T-helper 1 cell treated with Interleukin-12 subunit alpha and Interleukin-12 subunit beta and Interleukin-4 antibody, amounts not matched to agents 30 μg/mL and 1 μg/mL, for 36 hours (primary cell): ENCODE results near the gene DMD.

ENCODE experiments used
- H3K27ac Mint-ChIP-seq: one replicate; pipeline ENCODE4 v1.8.0; 2021; ENCODE audit warnings: mild to moderate bottlenecking, mixed read lengths
- H3K27me3 Mint-ChIP-seq: one replicate; pipeline ENCODE4 v1.8.0; 2021; ENCODE audit warnings: low read depth, mixed read lengths
- H3K36me3 Mint-ChIP-seq: one replicate; pipeline ENCODE4 v1.8.0; 2021; ENCODE audit warnings: low read depth, mixed read lengths
- H3K4me1 Mint-ChIP-seq: one replicate; pipeline ENCODE4 v1.8.0; 2021; ENCODE audit warnings: low read depth, mixed read lengths
- H3K4me3 Mint-ChIP-seq: one replicate; pipeline ENCODE4 v1.8.0; 2021; ENCODE audit warnings: mild to moderate bottlenecking, moderate library complexity, mixed read lengths
- H3K9me3 Mint-ChIP-seq: one replicate; pipeline ENCODE4 v1.8.0; 2021; ENCODE audit warnings: mixed read lengths

The DMD gene

DNA sequence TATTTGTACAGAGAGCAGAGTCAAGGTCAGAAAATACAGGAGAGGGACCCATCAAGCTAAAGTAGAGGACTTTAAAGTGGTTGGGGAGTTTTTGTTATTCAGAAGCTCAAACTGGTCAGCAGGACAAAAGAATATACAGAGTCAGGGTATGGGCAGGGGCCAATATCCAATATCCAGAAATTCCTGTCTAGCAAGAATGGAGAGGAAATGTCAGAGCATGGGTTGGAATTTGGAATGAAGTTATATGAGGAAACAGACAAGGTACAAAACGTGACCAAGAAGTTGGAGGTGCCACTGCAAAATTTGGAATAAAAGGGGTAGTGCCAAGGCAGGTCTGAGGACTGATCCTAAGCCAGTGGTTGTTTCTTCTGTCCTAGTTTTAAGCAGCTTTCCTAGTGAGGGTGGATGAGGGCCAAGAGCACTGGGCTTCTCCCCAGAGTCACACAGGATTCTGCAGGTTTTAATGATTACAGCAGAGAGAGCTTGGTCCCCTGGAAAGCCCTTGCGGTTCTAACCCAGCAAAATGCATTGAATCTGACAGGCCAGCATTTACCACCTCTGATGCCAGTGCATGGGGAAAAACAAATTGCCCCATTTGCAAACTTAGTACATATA lies 1834.8 kb downstream of the DMD start:
- H3K27ac Mint-ChIP-seq, result no peak overlapping the region
- no peaks in the 10 kb centered on the region for H3K9me3 Mint-ChIP-seq
- H3K4me3 Mint-ChIP-seq, result no peak overlapping the region
- H3K27me3 Mint-ChIP-seq, result no peaks in the 10 kb centered on the region
- no peaks in the 10 kb centered on the region for H3K36me3 Mint-ChIP-seq
- no peaks in the 10 kb centered on the region for H3K4me1 Mint-ChIP-seq

DNA sequence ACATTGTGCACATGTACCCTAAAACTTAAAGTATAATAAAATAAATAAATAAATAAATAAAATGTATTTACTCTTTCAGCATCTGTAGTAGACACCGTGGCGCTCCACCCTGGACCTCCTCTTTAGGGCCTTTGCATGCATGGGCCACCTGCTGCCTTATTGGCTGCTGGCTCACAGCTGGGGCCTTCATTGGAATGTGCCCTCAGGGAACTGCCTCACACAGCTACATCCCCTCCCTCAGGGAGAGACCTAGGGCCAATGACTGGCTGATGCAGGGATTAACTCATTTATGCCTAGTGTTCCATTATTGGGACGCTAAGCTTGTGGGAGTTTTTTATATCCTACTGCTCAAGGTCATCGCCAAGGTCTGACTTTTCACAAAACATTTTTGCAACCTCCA lies 1836.6 kb downstream of the DMD start:
- Mint-ChIP-seq H3K27me3 (no peaks in the 10 kb centered on the region), H3K27ac (no peak overlapping the region), H3K4me1 (no peaks in the 10 kb centered on the region), H3K36me3 (no peaks in the 10 kb centered on the region), H3K4me3 (no peak overlapping the region), H3K9me3 (no peaks in the 10 kb centered on the region)

- H3K27me3 Mint-ChIP-seq, result no peaks in the 10 kb centered on the region
- no peaks in the 10 kb centered on the region for H3K4me1 Mint-ChIP-seq
- H3K36me3 Mint-ChIP-seq, result no peaks in the 10 kb centered on the region
- no peaks in the 10 kb centered on the region for H3K9me3 Mint-ChIP-seq
- no peak overlapping the region for H3K27ac Mint-ChIP-seq
- H3K4me3 Mint-ChIP-seq, result no peak overlapping the region
Observed at GRCh38 chrX:31371956-31372355, 1839.4 kb downstream of the DMD start.

- H3K9me3 Mint-ChIP-seq, result no peaks in the 10 kb centered on the region
- H3K4me1 Mint-ChIP-seq, result no peaks in the 10 kb centered on the region
- H3K4me3 Mint-ChIP-seq, result no peak overlapping the region
- H3K27me3 Mint-ChIP-seq, result no peaks in the 10 kb centered on the region
- H3K36me3 Mint-ChIP-seq, result no peaks in the 10 kb centered on the region
- no peak overlapping the region for H3K27ac Mint-ChIP-seq
Observed at GRCh38 chrX:31367816-31368215, 1843.5 kb downstream of the DMD start.

- Mint-ChIP-seq H3K27me3 (no peaks in the 10 kb centered on the region), H3K4me1 (no peaks in the 10 kb centered on the region), H3K27ac (no peak overlapping the region), H3K36me3 (no peaks in the 10 kb centered on the region), H3K4me3 (no peak overlapping the region), H3K9me3 (no peaks in the 10 kb centered on the region)
Observed at GRCh38 chrX:31366041-31366440, 1845.3 kb downstream of the DMD start.

GRCh38 chrX:31356275-31357212 lies 1854.8 kb downstream of the DMD start:
- H3K4me3 Mint-ChIP-seq, result no peak overlapping the region
- no peak overlapping the region for H3K27ac Mint-ChIP-seq
- H3K36me3 Mint-ChIP-seq, result no peaks in the 10 kb centered on the region
- H3K27me3 Mint-ChIP-seq, result no peaks in the 10 kb centered on the region
- H3K9me3 Mint-ChIP-seq, result no peaks in the 10 kb centered on the region
- no peaks in the 10 kb centered on the region for H3K4me1 Mint-ChIP-seq

DNA sequence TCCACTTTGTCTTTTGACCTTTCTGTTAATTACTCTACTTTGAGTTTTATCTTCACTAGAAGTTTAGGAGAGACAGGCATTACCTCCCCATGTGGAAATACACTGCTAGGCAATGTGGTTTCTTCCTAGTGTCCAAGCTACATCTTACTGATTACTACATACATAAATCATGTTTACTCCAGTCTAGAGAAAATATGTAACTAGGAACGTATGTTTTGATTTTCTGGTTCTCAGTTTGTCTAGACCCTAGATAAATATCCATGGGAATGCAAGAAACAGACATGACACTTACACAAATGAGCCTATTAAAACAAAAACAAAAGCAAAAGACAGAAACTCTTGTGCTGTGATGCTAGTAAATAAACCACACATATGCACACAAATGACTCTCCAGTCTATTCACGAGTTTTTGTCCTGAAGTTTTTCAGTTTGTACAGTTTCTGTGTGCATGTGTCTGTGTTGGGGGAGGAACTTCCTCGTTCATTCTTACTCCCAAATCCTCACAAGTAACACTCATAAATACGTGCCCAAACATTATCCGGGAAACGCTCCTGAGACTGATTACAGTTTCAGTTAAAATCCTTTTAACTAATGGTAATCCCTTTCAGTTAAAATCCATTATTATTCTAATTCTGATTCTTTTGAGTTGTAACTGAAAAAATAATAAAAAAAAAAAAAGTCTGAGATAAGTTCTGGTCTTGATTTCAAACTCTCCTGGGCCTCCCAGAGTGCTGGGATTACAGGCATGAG lies 1856.0 kb downstream of the DMD start:
- no peak overlapping the region for H3K4me3 Mint-ChIP-seq
- H3K4me1 Mint-ChIP-seq, result no peaks in the 10 kb centered on the region

GRCh38 chrX:31353095-31353494 lies 1858.3 kb downstream of the DMD start:
- Mint-ChIP-seq H3K9me3 (no peaks in the 10 kb centered on the region), H3K4me3 (no peak overlapping the region)

More for the DNA sequence above, 1856.0 kb downstream of the DMD start:
- no peaks in the 10 kb centered on the region for H3K36me3 Mint-ChIP-seq
- H3K9me3 Mint-ChIP-seq, result no peaks in the 10 kb centered on the region
- no peak overlapping the region for H3K27ac Mint-ChIP-seq
- no peaks in the 10 kb centered on the region for H3K27me3 Mint-ChIP-seq

GRCh38 chrX:31350808-31351074 lies 1860.6 kb downstream of the DMD start:
- H3K4me3 Mint-ChIP-seq, result no peak overlapping the region
- H3K4me1 Mint-ChIP-seq, result no peaks in the 10 kb centered on the region
- H3K27ac Mint-ChIP-seq, result no peak overlapping the region
- H3K36me3 Mint-ChIP-seq, result no peaks in the 10 kb centered on the region
- no peaks in the 10 kb centered on the region for H3K27me3 Mint-ChIP-seq
- no peaks in the 10 kb centered on the region for H3K9me3 Mint-ChIP-seq

More at GRCh38 chrX:31353095-31353494, 1858.3 kb downstream of the DMD start:
- Mint-ChIP-seq H3K36me3 (no peaks in the 10 kb centered on the region), H3K4me1 (no peaks in the 10 kb centered on the region), H3K27me3 (no peaks in the 10 kb centered on the region), H3K27ac (no peak overlapping the region)

DNA sequence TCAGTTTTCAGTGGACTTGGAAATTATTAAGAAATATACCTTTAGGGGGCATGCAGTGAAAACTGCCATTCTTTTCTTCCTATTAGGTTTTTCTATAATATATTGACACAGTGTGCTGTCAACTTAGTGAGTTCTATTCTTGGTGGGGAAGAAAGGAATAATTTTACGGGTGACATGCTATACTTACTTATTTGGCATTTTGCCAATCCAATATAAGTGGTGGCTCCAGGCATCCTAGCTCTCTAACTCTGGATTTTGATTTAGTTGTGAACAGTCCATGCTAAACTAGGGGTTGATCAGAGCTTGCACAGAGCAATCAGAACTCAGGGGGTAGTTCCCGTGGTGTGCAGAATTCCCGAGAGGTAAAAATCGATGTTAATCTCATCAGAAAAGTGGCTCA lies 1861.8 kb downstream of the DMD start:
- Mint-ChIP-seq H3K27me3 (no peaks in the 10 kb centered on the region), H3K36me3 (no peaks in the 10 kb centered on the region), H3K4me1 (no peaks in the 10 kb centered on the region), H3K27ac (no peak overlapping the region), H3K9me3 (no peaks in the 10 kb centered on the region), H3K4me3 (no peak overlapping the region)

DNA sequence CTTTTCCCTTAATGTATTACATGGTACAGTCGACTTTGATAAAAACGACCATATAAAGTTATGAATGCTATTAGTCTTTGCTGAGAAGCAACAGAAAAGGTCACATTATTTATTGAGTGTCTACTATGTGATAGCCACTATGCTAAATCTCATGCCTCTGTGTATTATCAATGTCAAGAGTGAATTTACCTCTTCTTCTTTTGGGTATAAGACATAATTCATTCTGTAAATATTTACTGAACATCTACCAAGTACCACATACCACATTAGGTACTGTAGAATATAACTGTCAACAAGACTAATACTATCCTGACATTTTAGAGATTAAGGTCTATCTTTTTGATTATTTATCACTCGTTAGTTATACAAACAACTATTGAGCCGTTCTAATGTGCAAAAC lies 1870.8 kb downstream of the DMD start:
- Mint-ChIP-seq H3K4me3 (no peak overlapping the region), H3K36me3 (no peaks in the 10 kb centered on the region), H3K9me3 (no peaks in the 10 kb centered on the region), H3K4me1 (no peaks in the 10 kb centered on the region), H3K27me3 (no peaks in the 10 kb centered on the region), H3K27ac (no peak overlapping the region)

DNA sequence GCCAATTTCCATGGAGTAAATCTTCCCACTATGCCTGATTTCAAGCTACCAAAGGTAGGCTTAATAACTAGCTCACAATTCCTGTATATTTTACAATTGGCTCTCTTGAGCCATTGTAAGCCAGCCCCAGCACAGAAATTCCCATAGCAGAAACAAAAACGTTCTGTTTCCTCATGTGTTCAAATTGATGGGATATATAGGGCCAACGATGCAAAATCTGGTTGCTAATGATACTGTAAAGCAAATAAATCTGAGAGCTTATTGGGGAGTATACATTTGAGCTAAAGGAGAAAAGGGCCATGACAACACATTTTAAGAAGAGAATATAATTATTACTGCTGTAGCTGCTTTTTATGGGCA lies 1872.4 kb downstream of the DMD start:
- H3K27me3 Mint-ChIP-seq, result no peaks in the 10 kb centered on the region
- H3K4me3 Mint-ChIP-seq, result no peak overlapping the region
- H3K9me3 Mint-ChIP-seq, result no peaks in the 10 kb centered on the region
- H3K27ac Mint-ChIP-seq, result no peak overlapping the region
- H3K4me1 Mint-ChIP-seq, result no peaks in the 10 kb centered on the region
- H3K36me3 Mint-ChIP-seq, result no peaks in the 10 kb centered on the region

- H3K4me3 Mint-ChIP-seq, result no peak overlapping the region
- H3K36me3 Mint-ChIP-seq, result no peaks in the 10 kb centered on the region
- no peak overlapping the region for H3K27ac Mint-ChIP-seq
- H3K27me3 Mint-ChIP-seq, result no peaks in the 10 kb centered on the region
- H3K4me1 Mint-ChIP-seq, result no peaks in the 10 kb centered on the region
- no peaks in the 10 kb centered on the region for H3K9me3 Mint-ChIP-seq
Observed at GRCh38 chrX:31337332-31337731, 1874.0 kb downstream of the DMD start.

DNA sequence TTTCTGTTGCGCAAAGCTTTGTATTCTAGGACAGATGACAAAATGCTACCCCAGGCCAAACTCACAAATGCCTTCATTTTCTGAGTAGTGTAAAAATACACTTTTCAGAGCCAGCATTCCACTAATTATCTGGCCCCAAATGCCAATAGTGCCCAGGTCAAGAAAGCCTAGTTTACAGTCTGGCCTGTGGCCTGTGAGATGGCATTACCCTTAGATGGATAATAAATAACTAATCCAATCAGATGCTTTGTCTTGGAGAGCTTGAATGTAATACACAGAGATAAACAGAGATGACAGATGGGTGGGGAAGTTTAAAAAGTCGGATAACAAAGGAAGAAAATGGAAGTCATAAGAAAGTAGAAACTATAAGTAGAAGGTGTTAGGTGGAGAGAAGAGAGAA lies 1874.9 kb downstream of the DMD start:
- H3K9me3 Mint-ChIP-seq, result no peaks in the 10 kb centered on the region
- no peak overlapping the region for H3K27ac Mint-ChIP-seq
- H3K27me3 Mint-ChIP-seq, result no peaks in the 10 kb centered on the region
- H3K4me3 Mint-ChIP-seq, result no peak overlapping the region
- no peaks in the 10 kb centered on the region for H3K4me1 Mint-ChIP-seq
- H3K36me3 Mint-ChIP-seq, result no peaks in the 10 kb centered on the region

DNA sequence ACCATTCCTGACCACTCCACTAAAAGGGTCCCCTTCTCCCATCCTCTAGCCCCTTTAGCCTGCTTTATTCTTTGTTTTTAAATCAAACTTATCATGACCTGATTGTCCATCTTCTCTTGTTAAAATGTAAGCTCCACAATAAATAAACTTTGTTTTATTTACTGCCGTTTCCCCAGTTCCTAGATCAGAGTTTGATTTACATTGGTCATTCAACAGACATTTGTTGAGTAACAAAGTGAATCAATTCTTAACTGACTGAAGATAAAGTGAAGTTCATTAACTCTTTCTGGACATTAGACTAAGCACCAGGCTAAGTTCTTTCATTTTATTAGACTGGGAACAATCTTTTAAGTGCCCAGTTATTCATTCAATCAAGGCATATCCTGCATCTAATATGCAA lies 1876.4 kb downstream of the DMD start:
- Mint-ChIP-seq H3K27ac (no peak overlapping the region), H3K4me1 (no peaks in the 10 kb centered on the region), H3K9me3 (no peaks in the 10 kb centered on the region), H3K36me3 (no peaks in the 10 kb centered on the region), H3K27me3 (no peaks in the 10 kb centered on the region), H3K4me3 (no peak overlapping the region)
